Fibroblast of mammary gland (primary cell): ENCODE data around the gene RASGEF1B.

Source experiments
- DNase-seq: peaks from one replicate; pipeline ENCODE4 v3.0.0-alpha.2; 2010; ENCODE audit warnings: low read depth
- H3K4me3 ChIP-seq: 2 replicates; pipeline ENCODE4 v1.5.1; 2011; ENCODE audit warnings: low read depth, mild to moderate bottlenecking, low read length, moderate library complexity; ENCODE audit not compliant: control insufficient read depth
- CTCF ChIP-seq: conservative IDR thresholded peaks from 2 replicates; pipeline ENCODE4 v1.5.1; 2011; ENCODE audit warnings: low read depth, low read length, inconsistent platforms; ENCODE audit not compliant: control insufficient read depth, insufficient read depth

Gene RASGEF1B

GRCh38 chr4:81457345-81457744 lies 14.4 kb downstream of the RASGEF1B start:
- no peak overlapping the region for H3K4me3 ChIP-seq
- no peak for DNase-seq
- TF ChIP-seq CTCF = no peak

- TF ChIP-seq CTCF = no peak
- no peak overlapping the region for H3K4me3 ChIP-seq
- no peak for DNase-seq
Observed at GRCh38 chr4:81455897-81456296, 15.8 kb downstream of the RASGEF1B start.

- TF ChIP-seq CTCF = no peak
- H3K4me3 ChIP-seq = no peak overlapping the region
- no peak for DNase-seq
Observed at GRCh38 chr4:81454948-81455347, 16.8 kb downstream of the RASGEF1B start.

- DNase-seq = no peak
Observed at GRCh38 chr4:81454499-81454898, 17.2 kb downstream of the RASGEF1B start.

GRCh38 chr4:81453024-81453423 lies 18.7 kb downstream of the RASGEF1B start:
- TF ChIP-seq CTCF = no peak
- DNase-seq = no peak

More at GRCh38 chr4:81454499-81454898, 17.2 kb downstream of the RASGEF1B start:
- TF ChIP-seq CTCF = no peak
- H3K4me3 ChIP-seq = no peak overlapping the region

GRCh38 chr4:81452452-81453006 lies 19.2 kb downstream of the RASGEF1B start:
- no peak for TF ChIP-seq CTCF
- no peak for DNase-seq

More at GRCh38 chr4:81453024-81453423, 18.7 kb downstream of the RASGEF1B start:
- H3K4me3 ChIP-seq = no peak overlapping the region

GRCh38 chr4:81449015-81449414 lies 22.7 kb downstream of the RASGEF1B start:
- H3K4me3 ChIP-seq = no peak overlapping the region
- no peak for TF ChIP-seq CTCF
- no peak for DNase-seq

More at GRCh38 chr4:81452452-81453006, 19.2 kb downstream of the RASGEF1B start:
- no peak overlapping the region for H3K4me3 ChIP-seq
